Measurements from ENCODE around the gene WBP11. TPM values are rescaled to one million over a fixed set of nuclear protein-coding genes. Genes with fewer than 3 reads are reported as not detected.
A peak's percentile ranks its signal among the peaks of the same experiment; 100 is the strongest.
"Not testable (repeated sequence)": the region's sequence is repeated elsewhere in the genome, so short reads cannot be mapped to it uniquely, and the experiment has no call there.

WBP11 gene
- total and polyA plus RNA-seq, 2 experiments from 2014 or later = 28.2 to 67.7 TPM

DNA sequence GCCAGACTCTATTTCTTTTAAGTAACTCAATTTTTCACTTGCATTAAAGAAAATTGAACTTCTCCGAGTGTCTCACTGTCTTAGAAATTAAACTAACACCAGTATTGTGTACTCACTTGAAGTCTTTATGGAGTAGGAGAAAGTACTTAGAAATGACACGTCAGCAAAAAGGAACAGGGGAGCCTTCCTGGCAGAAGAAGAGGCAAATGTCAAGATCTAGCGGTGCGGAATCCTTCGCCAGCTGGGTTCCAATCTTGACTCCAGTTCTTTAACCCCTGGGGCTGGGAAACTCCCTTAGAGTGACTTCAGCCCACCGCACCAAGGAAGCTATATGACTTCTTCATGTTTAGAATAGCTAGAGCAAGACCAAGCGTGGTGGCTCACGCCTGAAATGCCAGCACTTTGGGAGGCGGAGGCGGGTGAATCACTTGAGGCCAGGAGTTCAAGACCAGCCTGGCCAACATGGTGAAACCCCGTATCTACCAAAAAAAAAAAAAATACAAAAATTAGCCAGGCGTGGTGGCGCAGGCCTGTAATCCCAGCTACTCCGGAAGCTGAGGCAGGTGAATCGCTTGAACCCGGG is 34.4 kb downstream of the WBP11 start:
- no peak for TF ChIP-seq CTCF (IDR thresholded peaks at IDR 0.05; ENCODE audit: low read depth, low read length)
- Histone ChIP-seq H3K27ac (peak overlapping the region; percentile 94), H3K4me1 (ENCODE audit: low read depth) (peaks cover 5% of the 10 kb centered on the region), H3K9me3 (ENCODE audit: low read depth) (no peaks in the 10 kb centered on the region), H3K4me3 (peak overlapping the region; percentile 73), H3K27me3 (no peaks in the 10 kb centered on the region), H3K36me3 (no peaks in the 10 kb centered on the region)
- peak in 1 of 2 donors; percentile 52 for DNase-seq (ENCODE audit: low read depth in 1 of 2, low spot score in 1 of 2)

GRCh38 chr12:14767617-14768016 is 35.7 kb downstream of the WBP11 start:
- no peak for TF ChIP-seq CTCF (IDR thresholded peaks at IDR 0.05; ENCODE audit: low read depth, low read length)
- Histone ChIP-seq H3K9me3 (ENCODE audit: low read depth) (no peaks in the 10 kb centered on the region), H3K4me3 (no peak overlapping the region), H3K27me3 (no peaks in the 10 kb centered on the region), H3K4me1 (ENCODE audit: low read depth) (peaks cover 5% of the 10 kb centered on the region), H3K36me3 (no peaks in the 10 kb centered on the region), H3K27ac (no peak overlapping the region)
- DNase-seq (ENCODE audit: low read depth in 1 of 2, low spot score in 1 of 2) = no peak

DNA sequence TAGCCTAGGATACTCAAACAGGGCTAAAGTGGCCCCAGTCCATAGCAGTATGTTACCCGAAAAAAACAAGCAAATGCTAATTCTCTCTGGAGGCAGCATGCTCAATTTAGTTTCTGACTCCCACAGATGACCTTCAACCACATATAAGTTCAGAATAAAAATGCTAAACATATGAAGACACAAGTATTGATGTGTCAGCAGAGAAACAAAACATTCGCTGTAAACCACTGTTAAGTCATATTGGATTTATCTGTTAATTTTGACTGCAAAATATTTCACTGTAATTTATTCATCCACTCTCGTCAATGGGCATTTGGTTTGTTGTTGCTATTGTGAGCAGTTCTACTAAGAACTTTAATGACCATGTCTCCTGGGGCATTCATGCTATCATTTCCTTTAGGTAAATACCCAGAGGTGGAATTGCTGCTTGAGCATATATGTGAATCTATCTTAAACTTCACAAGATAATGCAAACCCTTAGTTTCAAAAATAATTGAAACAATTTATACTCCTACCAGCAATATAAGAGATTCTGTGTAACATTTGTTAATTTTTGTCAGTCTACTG is 36.5 kb downstream of the WBP11 start:
- Histone ChIP-seq H3K4me3 (no peak overlapping the region), H3K4me1 (ENCODE audit: low read depth) (peaks cover 5% of the 10 kb centered on the region), H3K27me3 (no peaks in the 10 kb centered on the region), H3K36me3 (no peaks in the 10 kb centered on the region), H3K9me3 (ENCODE audit: low read depth) (no peaks in the 10 kb centered on the region), H3K27ac (no peak overlapping the region)
- no peak for TF ChIP-seq CTCF (IDR thresholded peaks at IDR 0.05; ENCODE audit: low read depth, low read length)
- no peak for DNase-seq (ENCODE audit: low read depth in 1 of 2, low spot score in 1 of 2)

DNA sequence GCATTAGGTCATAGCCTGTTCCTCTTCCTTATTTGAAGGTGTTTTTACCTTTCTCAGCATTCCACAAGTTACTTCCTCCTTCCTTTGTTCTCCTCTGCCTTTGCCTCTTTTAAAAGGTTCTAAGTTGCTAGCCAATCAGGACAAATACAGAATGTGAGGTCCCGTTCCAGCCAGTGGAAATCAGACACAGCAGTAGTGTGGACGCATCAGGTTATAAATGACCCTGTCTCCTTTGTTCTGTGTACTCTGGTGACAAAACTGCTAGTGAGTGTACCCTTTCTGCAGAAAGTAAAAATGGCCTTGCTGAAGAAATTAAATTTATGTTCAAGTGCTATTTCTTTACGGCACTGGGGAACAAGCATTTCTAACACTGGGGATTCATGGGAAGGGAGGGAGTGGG is 37.3 kb downstream of the WBP11 start:
- not testable (repeated sequence) for H3K36me3 ChIP-seq; H3K4me1 ChIP-seq (ENCODE audit: low read depth); H3K4me3 ChIP-seq; DNase-seq (ENCODE audit: low read depth in 1 of 2, low spot score in 1 of 2); H3K27me3 ChIP-seq; H3K9me3 ChIP-seq (ENCODE audit: low read depth); H3K27ac ChIP-seq

DNA sequence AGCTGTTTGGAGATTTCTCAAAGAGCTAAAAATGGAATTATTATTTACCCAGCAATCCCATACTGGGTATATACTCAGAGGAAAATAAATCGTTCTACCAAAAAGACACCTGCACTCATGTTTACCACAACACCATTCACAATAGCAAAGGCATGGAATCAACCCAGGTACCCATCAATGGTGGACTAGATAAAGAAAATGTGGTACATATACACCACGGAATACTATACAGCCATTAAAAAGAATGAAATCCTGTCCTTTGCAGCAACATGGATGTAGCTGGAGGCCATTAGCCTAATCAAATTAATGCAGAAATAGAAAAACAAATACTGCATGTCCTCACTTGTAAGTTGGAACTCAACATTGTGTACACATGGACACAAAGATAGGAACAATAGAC is 37.9 kb downstream of the WBP11 start:
- TF ChIP-seq CTCF (IDR thresholded peaks at IDR 0.05; ENCODE audit: low read depth, low read length) = no peak
- Histone ChIP-seq H3K4me1 (ENCODE audit: low read depth) (peaks cover 5% of the 10 kb centered on the region), H3K9me3 (ENCODE audit: low read depth) (no peaks in the 10 kb centered on the region), H3K27ac (no peak overlapping the region), H3K4me3 (no peak overlapping the region), H3K36me3 (no peaks in the 10 kb centered on the region), H3K27me3 (no peaks in the 10 kb centered on the region)
- no peak for DNase-seq (ENCODE audit: low read depth in 1 of 2, low spot score in 1 of 2)

DNA sequence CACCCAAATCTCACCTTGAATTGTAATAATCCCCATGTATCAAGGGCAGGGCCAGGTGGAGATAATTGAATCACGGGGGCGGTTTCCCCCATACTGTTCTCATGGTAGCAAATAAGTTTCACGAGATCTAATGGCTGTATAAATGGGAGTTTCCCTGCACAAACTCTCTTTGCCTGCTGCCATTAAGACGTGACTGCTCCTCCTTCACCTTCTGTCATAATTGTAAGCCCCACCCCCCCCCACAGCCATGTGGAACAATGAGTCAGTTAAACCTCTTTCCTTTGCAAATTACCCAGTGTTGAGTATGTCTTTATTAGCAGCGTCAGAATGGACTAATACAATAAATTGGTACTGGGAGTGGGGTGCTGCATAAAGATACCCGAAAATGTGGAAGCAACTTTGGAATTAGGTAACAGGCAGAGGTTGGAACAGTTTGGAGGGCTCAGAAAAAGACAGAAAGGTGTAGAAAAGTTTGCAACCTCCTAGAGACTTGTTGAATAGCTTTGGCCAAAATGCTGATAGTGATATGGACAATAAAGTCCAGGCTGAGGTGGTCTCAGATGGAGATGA is 43.5 kb downstream of the WBP11 start:
- not testable (repeated sequence) for H3K36me3 ChIP-seq; H3K9me3 ChIP-seq (ENCODE audit: low read depth); H3K4me3 ChIP-seq; H3K27ac ChIP-seq; DNase-seq (ENCODE audit: low read depth in 1 of 2, low spot score in 1 of 2); H3K4me1 ChIP-seq (ENCODE audit: low read depth); H3K27me3 ChIP-seq

Data from cardiac muscle cell (in vitro differentiated cells and primary cell).